COLO668 (cell line): Measurements from ENCODE around the gene LMBR1.

ENCODE experiments used
- DNase-seq: peaks from one replicate; lab custom pipeline; 2025; ENCODE audit not compliant: unreplicated experiment; lab: John Stamatoyannopoulos, UW

The LMBR1 gene

GRCh38 chr7:156764016-156764669, 128.8 kb downstream of the LMBR1 start:
- DNase-seq: peak; percentile 32

DNA sequence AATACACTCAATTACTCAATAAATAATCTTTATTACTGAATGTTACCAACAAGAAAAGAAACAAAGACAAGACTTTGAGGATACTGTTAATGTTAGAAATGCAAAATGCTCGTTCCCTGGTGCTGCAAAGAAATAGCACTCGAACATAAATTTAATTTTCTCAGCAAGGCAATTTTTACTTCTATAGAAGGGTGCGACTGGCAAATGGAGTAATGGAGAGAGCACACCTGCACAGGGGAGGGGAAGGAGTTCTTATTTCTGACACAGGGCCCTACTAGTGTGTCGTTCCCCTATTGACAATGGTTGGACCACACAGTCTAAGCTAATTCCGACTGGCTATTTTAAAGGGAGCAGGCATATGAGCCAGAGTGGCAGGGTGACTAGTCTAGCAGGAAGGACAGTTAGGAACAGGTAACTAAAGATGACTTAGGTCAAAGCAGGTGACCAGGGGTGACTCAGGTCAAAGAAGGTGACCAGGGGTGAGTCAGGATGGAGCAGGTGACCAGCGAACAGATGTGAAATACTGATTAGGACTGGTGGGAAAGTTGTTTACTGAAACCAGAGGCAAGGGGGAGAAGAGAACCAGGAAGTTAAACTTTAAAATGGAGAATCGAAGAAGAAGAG, 133.3 kb downstream of the LMBR1 start:
- DNase-seq: no peak

GRCh38 chr7:156759143-156759542, 133.8 kb downstream of the LMBR1 start:
- DNase-seq: no peak

DNA sequence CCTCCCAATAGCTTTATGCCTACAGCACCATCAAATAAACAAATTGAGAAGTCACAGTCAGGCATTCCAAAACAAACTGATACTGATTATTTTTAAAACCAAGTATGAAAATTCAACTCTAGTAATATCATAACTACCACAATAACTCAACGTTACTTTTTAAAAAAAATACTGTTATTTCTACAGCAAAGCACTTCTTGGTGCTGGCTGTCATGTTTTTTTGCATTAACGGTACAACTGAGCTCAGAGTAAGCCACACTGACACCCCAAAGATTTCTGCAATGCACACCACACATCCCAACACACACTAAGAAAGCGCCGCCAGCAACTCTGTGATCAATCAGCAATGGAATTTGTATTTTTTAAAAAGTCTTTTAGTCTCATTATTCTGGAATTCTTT, 138.8 kb downstream of the LMBR1 start:
- DNase-seq: no peak

DNA sequence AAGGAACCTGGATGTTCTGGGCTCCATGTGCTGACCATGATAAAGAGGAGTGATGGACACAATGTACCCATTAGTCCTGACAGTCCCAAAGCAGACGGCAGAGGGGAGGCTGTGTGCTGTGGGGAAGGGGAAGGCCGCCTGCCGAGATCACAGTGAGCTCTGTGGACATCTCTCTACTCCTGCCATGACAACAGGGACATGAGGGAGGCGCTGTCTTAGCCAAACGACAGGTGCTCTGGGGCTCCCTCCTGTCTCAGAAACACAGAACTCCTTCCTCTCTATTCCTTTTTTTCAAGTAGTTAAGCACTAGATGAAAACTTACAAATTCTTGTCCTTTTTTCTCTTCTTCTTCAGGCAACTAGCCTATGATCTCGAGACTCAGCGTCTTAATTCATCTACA, 139.4 kb downstream of the LMBR1 start:
- no peak for DNase-seq

DNA sequence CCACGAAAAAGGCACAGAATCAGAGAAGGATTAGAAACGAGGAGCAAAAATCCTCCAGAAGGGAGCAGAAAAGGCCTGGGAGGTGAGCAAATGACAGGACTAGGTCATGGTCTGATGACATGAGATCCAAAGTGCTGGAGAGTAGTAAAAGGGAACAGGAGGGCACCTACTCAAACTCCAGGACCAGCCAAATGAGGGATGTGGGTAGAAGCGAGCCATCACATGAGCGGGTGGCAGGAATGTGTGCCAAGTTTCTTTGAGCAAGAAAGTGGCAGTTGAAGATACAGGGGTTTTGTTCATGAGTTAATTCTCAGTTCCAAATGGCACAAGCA, 139.8 kb downstream of the LMBR1 start:
- no peak for DNase-seq

- no peak for DNase-seq
These were observed 140.4 kb downstream of the LMBR1 start for GRCh38 chr7:156752367-156753228.

DNA sequence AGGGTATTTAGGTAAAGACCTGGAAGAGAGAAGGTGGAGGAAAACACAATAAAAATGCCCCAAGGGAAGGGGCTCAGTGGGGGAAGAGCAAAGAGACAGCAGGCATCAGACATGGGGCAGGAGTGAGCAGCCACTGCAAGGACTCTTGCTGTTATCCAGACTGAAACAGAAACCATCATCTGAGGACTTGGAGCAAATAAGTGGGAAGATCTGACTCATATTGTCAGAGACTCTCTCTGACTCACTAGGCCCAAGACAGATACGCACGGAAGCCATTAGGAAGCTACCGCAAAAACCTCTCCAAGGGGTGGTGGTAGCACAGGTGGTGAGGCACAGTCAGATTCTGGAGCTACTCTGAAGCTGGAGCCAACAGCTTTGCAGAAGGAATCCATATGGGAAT, 141.7 kb downstream of the LMBR1 start:
- no peak for DNase-seq

DNA sequence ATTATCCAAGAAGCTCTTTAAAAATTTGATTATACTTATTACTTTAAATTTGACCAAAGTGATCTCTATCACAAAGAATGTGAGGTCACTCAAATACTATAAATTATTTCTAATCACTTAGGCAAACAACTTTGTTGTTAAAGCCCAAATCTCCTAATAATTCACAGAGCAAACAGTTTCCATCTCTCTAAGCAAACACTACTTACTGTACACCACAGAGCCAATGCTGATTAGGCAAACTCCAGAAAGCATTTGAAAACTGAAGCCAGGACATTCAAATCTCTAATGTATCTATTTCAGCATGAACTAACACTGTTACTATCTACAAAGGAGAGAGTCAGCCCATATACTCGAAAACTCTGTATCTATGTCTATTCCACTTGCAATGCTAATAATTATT, 145.3 kb downstream of the LMBR1 start:
- DNase-seq: no peak

- DNase-seq: no peak
These were observed 146.1 kb downstream of the LMBR1 start for GRCh38 chr7:156746891-156747290.

DNA sequence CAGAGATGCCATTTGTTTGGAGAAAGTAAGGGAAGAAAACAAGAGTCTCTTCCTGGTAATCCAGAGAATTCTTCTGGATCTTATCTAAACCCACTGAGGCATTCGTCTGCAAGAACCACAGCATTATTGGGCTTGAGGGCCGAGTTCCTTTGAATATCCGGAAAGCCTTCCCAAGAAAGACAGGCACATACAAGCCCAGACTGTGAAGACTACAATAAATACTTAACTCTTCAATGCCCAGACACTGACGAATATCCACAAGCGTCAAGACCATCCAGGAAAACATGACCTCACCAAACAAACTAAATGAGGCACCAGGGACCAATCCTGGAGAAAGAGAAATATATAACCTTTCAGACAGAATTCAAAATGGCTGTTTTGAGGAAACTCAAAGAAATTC, 153.4 kb downstream of the LMBR1 start:
- DNase-seq: no peak

GRCh38 chr7:156735851-156736250, 157.1 kb downstream of the LMBR1 start:
- DNase-seq: no peak

- no peak for DNase-seq
These were observed 159.3 kb downstream of the LMBR1 start for GRCh38 chr7:156733638-156734037.

DNA sequence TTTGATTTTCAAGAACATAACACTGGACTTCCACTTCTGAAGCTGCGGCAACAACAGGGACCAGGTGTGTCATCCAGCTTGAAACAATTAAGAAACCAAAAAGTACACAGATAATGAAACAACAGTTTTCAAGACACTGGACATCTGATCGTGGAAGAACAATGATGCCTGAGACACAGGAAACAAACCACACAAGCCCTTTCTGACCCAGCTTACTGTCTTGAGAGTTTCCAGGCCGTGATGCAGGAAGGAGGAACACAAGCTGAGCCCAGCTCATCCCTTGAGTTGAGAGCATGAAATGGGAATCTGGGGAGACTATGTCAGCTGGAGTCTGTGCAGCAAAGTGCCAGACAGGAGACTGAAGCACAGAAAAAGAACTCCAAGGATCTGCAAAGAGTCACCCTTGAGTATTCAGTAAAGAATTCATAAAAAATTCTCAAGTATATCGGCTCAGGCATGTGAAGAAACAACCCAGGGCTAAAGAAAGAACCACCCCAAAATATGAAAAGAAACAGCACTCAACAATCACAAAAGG, 160.8 kb downstream of the LMBR1 start:
- DNase-seq: no peak

DNA sequence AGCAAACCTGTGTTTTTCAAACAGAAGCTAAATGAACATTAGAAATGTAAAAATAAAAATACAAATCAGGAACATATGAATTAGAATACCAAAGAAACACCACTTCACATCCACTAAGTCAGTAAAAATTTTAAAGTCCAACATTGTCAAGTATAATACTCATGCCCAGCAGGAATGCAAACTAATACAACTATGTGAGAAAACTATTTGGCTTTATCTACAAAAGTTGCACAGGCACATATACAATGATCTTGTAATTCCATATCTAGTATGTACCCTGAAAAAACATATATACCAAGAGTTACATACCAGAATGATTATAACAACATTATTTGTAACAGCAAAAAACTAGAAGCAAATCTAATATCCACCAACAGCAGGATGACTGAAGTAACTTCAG, 161.3 kb downstream of the LMBR1 start:
- no peak for DNase-seq

GRCh38 chr7:156725936-156726335, 167.0 kb downstream of the LMBR1 start:
- no peak for DNase-seq

GRCh38 chr7:156725073-156725472, 167.9 kb downstream of the LMBR1 start:
- DNase-seq: no peak

DNA sequence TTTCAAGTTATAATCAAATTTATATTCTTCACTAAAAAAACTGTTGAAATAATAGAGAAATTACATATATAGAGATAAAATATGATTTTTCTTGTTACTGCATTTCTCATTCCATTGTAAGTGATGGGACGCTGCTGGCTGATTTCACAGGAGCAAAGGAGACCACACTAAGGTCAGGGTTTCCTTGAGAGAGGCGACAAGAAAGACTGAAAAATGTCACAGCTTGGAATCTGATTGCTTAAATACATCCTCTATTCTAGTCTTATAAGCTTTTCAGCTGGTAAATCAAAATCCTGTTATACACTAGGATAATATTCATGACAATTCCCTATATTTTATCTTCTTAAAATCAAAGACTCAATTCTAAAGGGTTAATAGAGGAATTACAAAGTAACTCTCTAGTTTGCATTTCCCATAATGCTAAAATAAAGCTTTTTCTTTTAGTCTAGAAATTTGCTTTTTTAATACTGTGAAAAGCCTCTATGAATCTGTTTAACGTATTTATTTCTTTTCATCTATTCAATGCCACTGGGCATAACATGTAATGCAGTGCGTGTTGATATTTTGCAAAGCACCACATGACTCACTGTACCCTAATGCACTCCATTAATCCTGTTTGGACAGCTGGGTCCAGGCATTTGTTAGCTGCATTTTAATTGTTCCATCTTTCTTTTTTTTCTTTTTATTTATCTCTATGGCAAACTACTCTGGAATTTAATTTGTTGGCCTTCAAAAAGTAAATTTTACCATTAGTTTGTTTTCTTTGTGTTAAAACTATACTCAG, 170.7 kb downstream of the LMBR1 start:
- DNase-seq: no peak

DNA sequence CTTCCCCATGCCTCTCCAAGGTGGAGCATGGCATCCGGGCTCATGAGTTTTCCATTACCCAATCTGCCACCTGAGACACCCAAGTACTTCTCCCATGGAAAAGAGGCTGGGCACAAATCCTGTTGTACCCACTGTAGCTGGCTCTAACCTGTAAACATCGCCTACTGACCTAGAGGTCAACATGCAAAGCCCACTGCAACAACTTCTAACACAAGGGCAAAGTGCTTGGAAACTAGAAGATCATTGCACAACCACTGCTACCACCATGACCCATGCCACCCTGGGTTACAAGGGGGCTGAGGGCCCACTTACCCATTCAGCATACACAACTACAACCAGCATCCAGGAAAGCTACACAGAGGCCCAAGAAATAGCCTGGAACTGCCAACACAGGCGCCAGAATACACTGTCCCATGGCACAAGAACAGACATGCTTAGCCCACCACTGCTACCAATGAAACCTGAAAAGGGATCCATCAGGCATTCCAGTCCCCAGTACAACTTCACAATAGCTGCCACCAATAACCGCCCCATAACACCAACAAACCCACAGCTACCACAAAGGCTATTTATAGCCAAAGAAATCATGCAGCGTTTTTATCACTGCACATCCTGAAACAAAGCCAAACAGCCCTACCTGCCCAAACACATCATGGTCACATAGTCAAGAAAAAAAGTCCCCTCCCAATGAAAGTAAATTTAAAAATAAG, 189.1 kb downstream of the LMBR1 start:
- DNase-seq: no peak

GRCh38 chr7:156703209-156703608, 189.8 kb downstream of the LMBR1 start:
- no peak for DNase-seq

DNA sequence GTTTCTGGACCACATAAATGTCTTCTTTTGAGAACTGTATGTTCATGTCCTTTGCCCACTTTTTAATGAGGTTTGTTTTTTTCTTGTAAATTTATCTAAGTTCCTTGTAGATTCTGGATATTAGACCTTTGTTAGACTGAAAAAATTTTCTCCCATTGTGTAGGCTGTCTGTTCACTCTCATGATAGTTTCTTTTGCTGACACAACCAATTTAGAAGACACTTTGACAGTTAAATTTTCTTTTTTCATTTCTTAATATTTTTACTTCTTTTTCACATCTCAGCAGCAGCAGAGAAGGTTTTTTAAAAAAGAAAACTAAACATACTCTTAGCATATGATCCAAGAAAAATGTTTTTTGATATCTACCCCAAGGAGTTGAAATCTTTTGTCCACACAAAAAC, 190.6 kb downstream of the LMBR1 start:
- DNase-seq: no peak
